AG04449 (cell line): ENCODE measurements around the gene PLD1.

Source experiments
- CTCF ChIA-PET: fragments of 350-600 bp; formaldehyde crosslinking; extraction: SDS; loops from one replicate; lab custom pipeline; 2021; ENCODE audit warnings: antibody characterized with exemption; lab: Yijun Ruan, JAX
- POLR2A ChIA-PET: fragments of 400-600, 350-600 bp; formaldehyde crosslinking; extraction: SDS; loops from one replicate; lab custom pipeline; 2020; ENCODE audit warnings: antibody characterized with exemption, inconsistent platforms; lab: Yijun Ruan, JAX
- DNase-seq: peaks from one replicate; pipeline ENCODE4 v3.0.0-alpha.2; 2010; ENCODE audit warnings: low read depth, low spot score
- H3K4me3 ChIP-seq: 2 replicates; pipeline ENCODE4 v1.5.1; 2011; ENCODE audit warnings: low read depth, mild to moderate bottlenecking, control low read depth, low read length
- CTCF ChIP-seq: IDR thresholded peaks from one replicate; pipeline ENCODE4 v1.5.1; 2011; ENCODE audit warnings: mild to moderate bottlenecking, moderate library complexity, low read length, control low read depth, inconsistent platforms; ENCODE audit not compliant: insufficient read depth; ENCODE audit errors: missing control alignments

The PLD1 gene

GRCh38 chr3:171790898-171791691 is 19.2 kb downstream of the PLD1 start:
- no peak for DNase-seq
- POLR2A ChIA-PET: interaction anchor here (0.9 kb wide), 1 partner anchor 84 kb away, joined by 3 read pairs; no protein-coding TSS in a partner anchor
- no peak overlapping the region for H3K4me3 ChIP-seq
- CTCF ChIA-PET: interaction anchor here (1.2 to 5.3 kb wide), 4 partner anchors 10 to 550 kb away, joined by 4 to 52 read pairs (median 7); no protein-coding TSS in a partner anchor
- TF ChIP-seq CTCF: no peak

GRCh38 chr3:171790574-171790897 is 19.7 kb downstream of the PLD1 start:
- POLR2A ChIA-PET: interaction anchor here (0.9 kb wide), 1 partner anchor 84 kb away, joined by 3 read pairs; no protein-coding TSS in a partner anchor
- H3K4me3 ChIP-seq: no peak overlapping the region
- no peak for DNase-seq
- CTCF ChIA-PET: interaction anchor here (1.2 to 5.3 kb wide), 5 partner anchors 10 to 550 kb away, joined by 4 to 52 read pairs (median 7); no protein-coding TSS in a partner anchor
- TF ChIP-seq CTCF: no peak

GRCh38 chr3:171789759-171790505 is 20.4 kb downstream of the PLD1 start:
- no peak for TF ChIP-seq CTCF
- CTCF ChIA-PET: interaction anchor here (1.2 to 5.3 kb wide), 5 partner anchors 9 to 551 kb away, joined by 4 to 52 read pairs (median 7); no protein-coding TSS in a partner anchor

GRCh38 chr3:171788546-171789351 is 21.5 kb downstream of the PLD1 start:
- DNase-seq: peak; percentile 76
- CTCF ChIA-PET: interaction anchor here (0.9 to 5.3 kb wide), 4 partner anchors 12 to 85 kb away, joined by 3 to 52 read pairs (median 5); no protein-coding TSS in a partner anchor
- H3K4me3 ChIP-seq: no peak overlapping the region
- TF ChIP-seq CTCF: no peak
- POLR2A ChIA-PET: interaction anchor here (1.3 kb wide), 1 partner anchor 13 kb away, joined by 5 read pairs; no protein-coding TSS in a partner anchor

More at GRCh38 chr3:171789759-171790505, 20.4 kb downstream of the PLD1 start:
- POLR2A ChIA-PET: interaction anchor here (0.9 to 1.3 kb wide), 2 partner anchors 12 to 85 kb away, joined by 3 to 5 read pairs; no protein-coding TSS in a partner anchor
- DNase-seq: no peak
- no peak overlapping the region for H3K4me3 ChIP-seq

GRCh38 chr3:171786997-171787396 is 23.3 kb downstream of the PLD1 start:
- no peak overlapping the region for H3K4me3 ChIP-seq
- CTCF ChIA-PET: interaction anchor here (1.1 to 1.3 kb wide), 2 partner anchors 11 to 15 kb away, joined by 3 to 6 read pairs; no protein-coding TSS in a partner anchor
- no peak for DNase-seq
- no peak for TF ChIP-seq CTCF
- POLR2A ChIA-PET: no interaction called here
